HG03565 (cell line): ENCODE results near the gene ANO1.

Experiments used
- ATAC-seq: cut with Tn5 transposase; IDR thresholded peaks from one replicate; pipeline ENCODE4 v1.9.1; 2021; ENCODE audit warnings: mild to moderate bottlenecking, moderate library complexity; ENCODE audit not compliant: unreplicated experiment

The ANO1 gene

GRCh38 chr11:70072461-70072860 lies 5.7 kb upstream of the ANO1 start:
- no peak for ATAC-seq

DNA sequence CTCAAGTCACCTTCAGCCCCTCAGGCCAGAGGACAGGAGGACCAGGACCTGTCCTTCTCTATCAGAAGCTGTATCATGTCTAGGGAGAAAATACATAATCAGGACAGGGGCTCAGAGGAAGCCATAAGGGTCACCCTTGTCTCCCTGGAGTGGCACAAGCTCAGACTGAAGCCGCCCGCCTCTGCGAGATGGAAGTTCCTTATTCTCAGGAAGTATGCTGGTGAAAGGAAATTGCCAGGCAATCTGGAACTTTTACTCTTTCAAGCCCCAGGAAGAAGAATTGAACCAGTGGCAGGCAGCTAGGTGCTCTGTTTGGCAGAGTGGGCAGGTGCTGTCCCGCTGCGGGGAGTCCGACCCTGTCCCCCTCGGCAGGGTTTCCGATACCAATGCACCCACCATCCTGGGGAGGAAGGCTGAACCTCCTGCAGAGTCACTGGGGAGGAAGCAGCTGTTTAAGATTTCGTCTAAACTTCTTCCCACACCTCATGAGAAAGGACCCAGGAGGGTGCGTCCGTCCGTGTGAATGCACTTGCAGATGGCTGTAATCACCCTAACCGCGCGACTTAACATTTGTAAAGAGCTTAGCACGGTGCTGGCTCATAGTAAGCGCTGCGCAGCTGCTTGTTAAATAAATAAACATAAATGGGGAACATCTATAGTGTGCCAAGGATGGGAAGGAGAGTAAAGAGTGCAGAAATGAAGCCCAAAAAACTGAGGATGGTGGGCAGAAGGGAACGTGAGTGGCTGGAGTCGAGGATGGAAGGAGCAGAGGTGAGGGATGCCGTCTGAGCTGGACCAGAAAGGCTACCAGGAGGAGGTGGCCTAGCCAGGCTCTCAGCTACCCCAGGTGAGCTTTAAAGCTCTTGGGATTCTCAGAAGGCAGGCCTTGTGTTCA lies 5.0 kb upstream of the ANO1 start:
- ATAC-seq = no peak

- ATAC-seq = no peak
These were observed 4.2 kb upstream of the ANO1 start for GRCh38 chr11:70073871-70074371.

GRCh38 chr11:70074746-70075145 lies 3.4 kb upstream of the ANO1 start:
- ATAC-seq = no peak

DNA sequence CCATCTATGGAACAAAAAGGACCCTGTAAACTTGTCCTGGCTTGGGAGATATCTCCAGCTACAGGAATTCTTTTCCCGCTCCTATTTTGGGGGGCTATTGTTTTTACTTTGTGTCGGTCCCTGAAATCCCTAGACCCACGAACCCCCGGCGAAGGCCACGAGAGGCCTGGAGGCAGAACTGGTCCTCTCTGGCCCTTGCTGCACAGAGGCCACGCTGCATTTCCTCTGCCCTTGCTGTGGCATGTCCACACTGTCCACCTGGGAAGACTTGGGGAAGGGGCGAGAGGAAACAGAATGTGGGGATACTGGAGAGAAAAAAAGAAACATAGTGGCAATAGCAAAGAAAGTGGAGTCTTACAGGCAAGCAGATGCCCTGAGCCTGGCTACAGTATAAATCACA lies 2.3 kb upstream of the ANO1 start:
- no peak for ATAC-seq

DNA sequence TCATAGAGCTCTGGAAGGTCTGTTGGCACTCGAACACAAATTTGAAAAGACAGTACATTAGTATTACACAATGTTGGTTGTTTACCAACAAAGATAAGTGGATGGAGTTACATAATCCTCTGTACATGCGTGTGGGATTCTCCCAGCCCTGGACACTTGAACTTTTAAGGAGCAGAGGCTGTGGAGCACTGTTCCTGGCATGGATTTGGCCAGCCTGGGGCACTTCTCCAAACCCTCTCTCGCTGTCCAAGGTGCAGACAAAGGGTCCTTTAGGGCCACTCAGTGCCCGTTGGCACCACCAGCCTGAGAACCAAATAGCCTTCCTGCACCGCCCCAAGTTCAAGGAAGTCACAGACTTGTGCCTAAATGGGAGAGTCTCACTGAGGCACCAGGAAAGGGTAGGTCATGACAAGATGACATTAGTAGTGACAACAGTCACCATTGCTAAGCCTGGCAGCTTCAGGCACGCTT lies 1.6 kb upstream of the ANO1 start:
- no peak for ATAC-seq

DNA sequence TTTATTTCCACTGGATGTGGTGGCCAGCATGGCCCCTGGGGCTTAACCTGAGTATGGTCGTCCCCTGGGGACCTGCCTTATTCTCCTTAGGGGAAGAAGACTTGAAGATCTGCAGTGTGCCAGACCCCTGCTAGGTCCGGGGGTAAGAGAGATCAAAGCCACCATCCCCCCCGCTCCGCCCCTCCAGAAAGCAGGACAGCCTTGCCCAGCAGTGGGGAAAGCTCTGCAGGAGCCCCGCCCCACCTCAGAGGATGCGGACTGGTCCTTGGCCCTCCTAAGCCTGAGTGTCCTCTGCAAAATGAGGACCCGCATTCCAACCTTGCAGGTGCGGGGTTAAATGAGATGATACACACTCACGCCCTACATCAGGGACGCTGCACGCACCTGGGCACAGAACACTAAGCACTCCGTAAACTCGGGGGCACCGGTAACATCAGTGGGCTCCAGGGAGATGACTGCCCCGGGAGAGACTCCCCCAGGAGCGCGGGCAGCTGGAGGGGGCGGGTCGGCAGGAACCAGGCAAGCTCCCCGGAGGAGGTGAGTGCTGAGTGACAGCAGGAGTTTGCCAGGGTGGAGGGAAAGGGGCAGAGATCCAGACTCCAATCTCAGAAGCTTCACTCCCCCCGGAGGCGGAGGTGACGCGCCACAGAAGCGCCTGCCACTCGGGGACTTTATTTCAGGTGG lies 564 bp upstream of the ANO1 start:
- ATAC-seq = no peak

DNA sequence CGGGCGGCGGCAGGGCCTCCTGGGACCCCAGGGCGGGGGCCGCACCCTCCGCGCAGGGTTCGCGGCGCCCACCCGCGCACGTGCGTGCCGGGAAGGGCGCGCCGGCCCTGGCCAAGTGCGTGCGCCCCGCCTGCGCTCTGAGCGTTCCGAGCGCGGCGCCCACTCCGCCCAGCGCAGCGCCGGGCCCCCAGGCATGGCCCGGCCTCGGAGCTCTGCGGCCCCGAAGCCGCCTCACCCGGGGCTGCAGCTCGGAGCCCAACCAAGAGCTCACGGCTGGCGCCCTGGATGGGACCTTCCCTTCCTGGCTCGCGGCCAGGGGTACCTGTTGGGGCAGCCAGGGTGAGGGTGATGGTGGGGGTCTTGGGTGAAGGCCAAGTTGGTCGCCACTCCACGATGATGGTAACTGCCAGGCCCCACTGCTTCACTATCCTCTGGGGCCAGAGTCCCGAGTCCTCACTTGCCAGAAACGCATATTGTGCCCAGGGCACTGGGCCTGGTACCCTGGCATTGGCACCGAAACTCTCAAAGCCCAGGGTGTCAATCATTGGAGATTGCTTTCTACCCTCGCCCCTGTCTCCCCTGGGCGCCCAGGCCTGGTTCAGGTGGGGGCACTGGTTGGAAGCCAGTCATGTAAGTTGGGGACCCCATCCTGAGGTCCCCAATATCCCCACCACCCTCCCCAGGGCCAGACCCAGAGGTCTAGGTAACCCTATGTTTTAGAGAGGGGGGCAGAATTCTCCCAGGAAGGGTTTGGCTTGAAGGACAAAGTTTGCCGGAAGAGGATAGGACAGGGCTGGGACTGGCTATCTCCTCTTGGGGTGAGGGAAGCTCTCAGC lies 882 bp downstream of the ANO1 start:
- no peak for ATAC-seq

- ATAC-seq = no peak
These were observed 1.6 kb downstream of the ANO1 start for GRCh38 chr11:70079691-70080090.

DNA sequence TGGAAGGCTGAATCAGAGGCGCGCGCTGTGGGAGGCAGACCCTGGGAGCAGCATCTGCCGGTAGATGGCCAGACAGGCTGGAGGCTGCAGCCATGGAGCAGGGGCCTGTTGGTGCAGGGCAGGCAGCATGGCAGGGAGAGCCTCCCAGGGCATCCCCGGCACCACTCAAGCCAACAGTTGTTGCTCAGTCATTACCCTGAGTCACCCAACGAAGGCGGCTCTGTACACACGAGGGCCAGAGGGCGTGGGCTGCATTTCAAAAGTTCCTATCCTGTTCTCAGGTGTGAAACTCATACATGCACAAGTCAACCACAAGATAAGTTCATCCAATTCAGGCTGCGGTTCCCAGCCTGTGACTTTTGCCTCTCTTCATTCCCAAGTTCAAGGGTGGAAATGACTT lies 2.6 kb downstream of the ANO1 start:
- ATAC-seq = no peak

DNA sequence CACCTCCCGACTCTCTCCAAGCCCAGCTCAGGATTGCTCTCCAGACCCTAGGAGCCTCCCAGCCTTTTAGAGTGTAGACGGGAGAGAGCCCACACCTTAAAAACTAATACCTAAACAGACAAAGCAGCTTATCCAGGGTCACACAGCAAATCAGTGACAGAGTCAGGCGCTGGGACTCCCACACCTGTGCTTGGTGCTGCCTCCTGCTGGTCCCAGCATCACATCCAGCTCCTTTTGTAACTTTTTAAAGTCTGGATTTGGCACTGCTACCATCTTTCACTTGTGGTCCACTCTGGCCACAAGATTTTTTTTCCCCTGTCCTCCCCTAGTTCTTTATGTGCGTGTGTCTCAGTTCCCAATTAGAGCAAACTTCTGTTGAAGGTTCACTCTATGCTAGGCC lies 4.7 kb downstream of the ANO1 start:
- ATAC-seq = no peak

DNA sequence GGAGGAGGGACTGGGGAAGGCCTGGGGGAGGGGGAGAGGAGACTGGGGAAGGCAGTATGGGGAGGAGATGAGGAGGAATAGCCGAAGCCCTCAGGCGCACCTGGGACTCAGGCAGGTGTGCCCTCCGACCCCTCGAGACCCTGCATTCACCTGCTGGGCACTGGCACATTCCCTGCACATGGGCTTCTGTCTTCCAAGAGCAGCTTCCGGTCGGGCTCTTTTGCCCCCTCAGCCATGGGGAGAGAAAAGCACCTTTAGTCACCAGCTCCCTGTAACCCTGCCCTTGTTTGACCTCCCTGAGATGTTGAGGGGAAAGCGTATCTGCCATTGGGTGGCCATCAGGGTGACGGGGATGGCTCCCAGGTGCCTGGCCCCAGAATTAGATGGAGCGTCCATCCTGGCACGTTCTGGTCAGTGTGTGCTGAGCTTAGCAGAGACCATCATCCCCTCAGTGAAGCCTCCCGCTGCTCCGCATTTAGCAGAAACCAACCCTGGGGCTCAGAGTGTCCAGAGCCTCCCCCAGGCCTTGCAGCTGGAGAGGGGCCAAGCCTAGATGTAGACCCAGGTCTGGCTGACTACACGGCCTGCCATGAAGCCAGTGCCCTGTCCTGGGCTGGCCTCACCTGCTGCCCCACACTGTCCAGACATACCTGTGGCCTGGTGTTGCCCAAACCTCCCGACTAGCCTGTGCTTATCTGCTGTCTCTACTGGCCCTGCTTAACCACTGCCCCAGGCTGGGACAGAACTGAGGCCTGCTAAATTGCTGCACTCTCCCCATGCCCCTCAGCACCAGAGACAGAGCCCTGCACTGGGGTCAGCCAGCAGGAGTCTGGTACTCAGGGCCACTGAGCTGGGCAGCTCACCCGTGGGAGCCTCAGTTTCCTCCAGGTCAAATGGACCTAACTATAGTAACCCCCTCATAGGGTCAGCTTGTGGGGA lies 6.2 kb downstream of the ANO1 start:
- ATAC-seq = no peak

DNA sequence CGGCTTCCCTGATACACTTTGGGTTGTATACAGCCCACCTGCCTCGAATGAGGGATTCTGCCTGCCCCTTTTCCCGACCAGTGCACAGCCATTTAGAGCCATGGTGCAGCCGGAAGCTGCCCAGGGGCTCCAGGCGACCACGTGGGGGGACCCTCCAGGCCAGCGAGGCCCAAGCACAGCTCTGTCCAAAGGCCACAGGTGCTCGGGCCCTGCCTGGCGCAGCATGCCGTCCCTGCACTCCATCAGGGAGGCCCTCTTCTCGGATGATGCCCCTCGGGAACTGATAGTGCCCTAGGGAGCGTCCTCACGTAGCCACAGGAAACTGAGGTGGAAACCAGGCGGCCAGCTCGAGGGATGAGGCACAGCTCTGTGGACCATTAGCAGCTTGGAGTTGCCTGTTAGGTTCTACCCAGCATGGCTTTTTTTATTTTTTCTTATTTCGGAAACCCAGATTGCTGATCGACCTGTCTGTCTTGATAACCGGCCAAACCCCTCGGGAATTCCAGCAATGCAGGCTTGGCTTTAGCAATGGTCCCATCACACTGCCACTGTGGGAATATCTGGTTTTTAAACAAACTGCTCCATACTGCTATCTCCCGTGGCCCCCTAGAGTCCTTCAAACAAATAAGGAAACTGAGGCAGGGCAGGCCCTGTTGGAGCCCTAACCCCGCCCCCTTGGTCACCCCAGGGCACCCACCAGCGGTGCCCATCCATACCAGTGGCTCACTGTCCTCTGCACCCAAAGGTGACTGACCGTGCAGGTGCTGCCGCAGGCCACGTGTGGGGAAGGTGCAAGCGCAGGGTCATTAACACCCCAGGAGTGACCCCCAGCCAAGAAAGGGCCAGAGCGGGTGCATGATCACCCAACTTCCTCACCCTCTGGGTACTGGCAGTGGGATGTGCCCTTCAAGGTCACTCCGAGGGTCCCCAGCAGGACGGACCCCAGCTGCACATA lies 8.0 kb downstream of the ANO1 start:
- ATAC-seq = no peak

GRCh38 chr11:70087446-70088167 lies 9.5 kb downstream of the ANO1 start:
- no peak for ATAC-seq

- ATAC-seq = no peak
These were observed 10.7 kb downstream of the ANO1 start for GRCh38 chr11:70088735-70089250.

GRCh38 chr11:70089631-70090030 lies 11.5 kb downstream of the ANO1 start:
- no peak for ATAC-seq

DNA sequence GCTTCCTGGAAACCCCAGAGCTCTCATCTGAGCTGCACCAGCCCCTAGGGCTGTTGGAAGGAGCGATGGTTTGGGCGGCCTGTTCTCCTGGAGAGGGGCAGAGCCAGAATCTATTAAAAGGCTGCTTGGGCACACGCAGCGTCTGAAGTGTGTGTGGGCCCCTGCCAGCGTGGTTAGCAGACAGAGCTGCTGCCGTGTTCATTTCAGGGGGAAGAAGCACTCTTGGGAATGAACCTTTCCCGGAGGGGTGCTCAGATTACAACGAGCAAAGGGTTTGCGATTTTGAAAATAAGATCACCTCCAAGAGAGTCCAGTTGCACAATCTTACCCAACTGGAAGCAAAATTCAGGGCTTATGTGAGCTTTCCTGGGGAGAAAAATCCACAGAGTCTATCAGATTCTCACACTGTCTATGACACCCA lies 12.9 kb downstream of the ANO1 start:
- ATAC-seq = no peak

DNA sequence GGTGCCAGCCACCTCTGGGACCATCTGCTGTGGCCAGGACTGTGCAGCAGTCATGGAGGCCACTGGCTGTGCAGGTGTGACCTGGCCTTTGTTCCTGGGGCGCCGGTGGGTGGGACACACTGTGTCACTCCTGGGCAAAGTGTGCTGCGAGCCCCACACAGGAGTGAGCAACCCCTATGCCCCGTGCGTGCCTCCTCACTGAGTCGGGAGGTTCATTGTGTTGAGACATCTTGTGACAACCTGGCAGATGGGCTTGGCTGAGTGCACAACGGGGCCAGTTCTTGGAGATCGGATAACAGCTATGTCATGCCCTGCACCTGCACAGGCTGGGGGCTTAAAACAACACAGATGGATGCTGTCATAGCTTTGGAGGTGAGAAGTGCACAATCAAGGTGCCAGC lies 13.5 kb downstream of the ANO1 start:
- ATAC-seq = no peak
